GM12891 (cell line): ENCODE results near the gene PIPOX.

Source experiments
- PAX5 ChIP-seq: IDR thresholded peaks from 2 replicates; pipeline ENCODE4 v1.6.1; 2011; ENCODE audit warnings: low read length, moderate library complexity, mild to moderate bottlenecking; ENCODE audit not compliant: insufficient read depth, severe bottlenecking
- POLR2A ChIP-seq: IDR thresholded peaks from 2 replicates; pipeline ENCODE4 v1.6.1; 2011; ENCODE audit warnings: low read depth, low read length, control low read depth
- POLR2AphosphoS5 ChIP-seq: IDR thresholded peaks from 2 replicates; pipeline ENCODE4 v1.6.1; 2011; ENCODE audit warnings: low read depth, low read length, control low read depth
- POU2F2 ChIP-seq: IDR thresholded peaks from 2 replicates; pipeline ENCODE4 v1.6.1; 2011; ENCODE audit warnings: low read depth, mild to moderate bottlenecking, control low read depth, low read length, moderate library complexity
- SPI1 ChIP-seq: IDR thresholded peaks from 2 replicates; pipeline ENCODE4 v1.6.1; 2011; ENCODE audit warnings: low read depth, low read length, control low read depth
- TAF1 ChIP-seq: IDR thresholded peaks from 2 replicates; pipeline ENCODE4 v1.6.1; 2011; ENCODE audit warnings: low read depth, low read length, control low read depth

- TF ChIP-seq POLR2AphosphoS5 = no peak
- no peak for TF ChIP-seq PAX5
- no peak for TF ChIP-seq POLR2A
- TF ChIP-seq TAF1 = no peak
- TF ChIP-seq SPI1 = no peak
- no peak for TF ChIP-seq POU2F2
Observed at GRCh38 chr17:29020576-29020975, 22.4 kb upstream of the PIPOX start.
